Sigmoid colon (tissue), 7 donors: ENCODE results near the gene TIMM10. TPM values are rescaled to one million over a fixed set of nuclear protein-coding genes. Genes with fewer than 3 reads are reported as not detected.

ENCODE experiments used
- DNase-seq: peaks from one replicate; pipeline ENCODE4 v3.0.0-alpha.2; 2019
- H3K27ac ChIP-seq, 4 donors: fragments of 200-600 bp; sonication (generic); one replicate each; pipeline ENCODE4 v1.5.1; 2016 to 2019; ENCODE audit warnings: mild to moderate bottlenecking in 1 of 4
- H3K27me3 ChIP-seq, 3 donors: fragments of 200-600 bp; sonication (generic); one replicate each; pipeline ENCODE4 v1.5.1; 2019; ENCODE audit warnings: mild to moderate bottlenecking in 1 of 3
- H3K36me3 ChIP-seq, 4 donors: fragments of 200-600 bp; sonication (generic); one replicate each; pipeline ENCODE4 v1.5.1; 2016 to 2019
- H3K4me1 ChIP-seq, 4 donors: fragments of 200-600 bp; sonication (generic); one replicate each; pipeline ENCODE4 v1.5.1; 2017 to 2019
- H3K4me3 ChIP-seq, 4 donors: fragments of 200-600 bp; sonication (generic); one replicate each; pipeline ENCODE4 v1.5.1; 2017 to 2019; ENCODE audit warnings: mild to moderate bottlenecking in 2 of 4, moderate library complexity in 1 of 4
- H3K9me3 ChIP-seq, 4 donors: fragments of 200-600 bp in 3 of 4; sonication (generic) in 3 of 4; one replicate each; pipeline versions ENCODE4 v1.5.1 to v1.6.1; 2013 to 2019
- CTCF ChIP-seq, 4 experiments: fragments of 450-650 bp in 3 of 4; fragments of 200-600 bp in 1 of 4; IDR thresholded peaks; one replicate each; pipeline ENCODE4 v1.5.1; 2016 to 2019; ENCODE audit warnings: antibody characterized with exemption in 4 of 4, mild to moderate bottlenecking in 3 of 4, moderate library complexity in 2 of 4
- EP300 ChIP-seq, 4 donors: sonication (generic); formaldehyde crosslinking; IDR thresholded peaks; one replicate each; pipeline ENCODE4 v1.6.1; 2017; ENCODE audit warnings: antibody characterized with exemption in 4 of 4
- POLR2A ChIP-seq, 2 donors: fragments of 450-650 bp; IDR thresholded peaks; one replicate each; pipeline ENCODE4 v1.6.1; 2016; ENCODE audit warnings: antibody characterized with exemption in 2 of 2, mild to moderate bottlenecking in 2 of 2, moderate library complexity in 2 of 2
- POLR2AphosphoS5 ChIP-seq, 4 donors: sonication (generic); formaldehyde crosslinking; IDR thresholded peaks; one replicate each; pipeline ENCODE4 v1.6.1; 2017; ENCODE audit warnings: antibody characterized with exemption in 4 of 4
- WGBS, 2 donors: extraction: QIAGEN DNeasy Blood & Tissue Kit; methylation state at CpG; one replicate each; pipeline ENCODE4 v1.1.7; 2013; 5-methylcytosine and 5-hydroxymethylcytosine counted together
- intact Hi-C: fragments of 100-400 bp; cut with DNase I; formaldehyde crosslinking; loops from one replicate; pipeline ENCODE4 v1.15.1; 2023
- polyA plus RNA-seq, 3 donors: library from polyadenylated mRNA; stranded (reverse); fragments of 200-250 nt; gene quantifications; one replicate each; pipeline ENCODE4 v1.2.3, GENCODE V29; 2013
- small RNA-seq, 3 donors: library from RNA; depleted of rRNA; stranded (forward); fragments of <200 nt; gene quantifications; one replicate each; pipeline ENCODE3, GENCODE V24; 2016
- total RNA-seq, 4 donors: library from RNA; depleted of rRNA; stranded (reverse); fragments of >200 nt; gene quantifications; one replicate each; pipeline ENCODE4 v1.1.0, GENCODE V29; 2016
- donor health status: healthy with polysubstance abuse.
- donor health status: Bipolar disorder and iron deficiency.
- donor health status: healthy.

The TIMM10 gene
- total and polyA plus RNA-seq, 7 donors = 22.4 to 62.9 (median 48.0) TPM

GRCh38 chr11:57479911-57480310, 50.6 kb downstream of the TIMM10 start:
- DNase-seq = no peak
- H3K27ac ChIP-seq = no peak overlapping the region
- TF ChIP-seq CTCF (IDR thresholded peaks at IDR 0.05) (no peak), POLR2A (IDR thresholded peaks at IDR 0.05) (no peak), EP300 (IDR thresholded peaks at IDR 0.05) (no peak)
- H3K27me3 ChIP-seq = peaks cover 15 to 50% (median 30%) of the 10 kb centered on the region in 3 donors
- H3K36me3 ChIP-seq = peaks cover 3 to 15% (median 7%) of the 10 kb centered on the region in 4 donors
- no peaks in the 10 kb centered on the region for H3K9me3 ChIP-seq
- 26 to 48% methylated on average over 4 of the region's 4 CpGs for WGBS, 2 donors
- intact Hi-C loops = no loop called here
- H3K4me3 ChIP-seq = no peak overlapping the region
- peaks cover 0 to 31% (median 25%) of the 10 kb centered on the region in 4 donors for H3K4me1 ChIP-seq

- peaks cover 15 to 50% (median 30%) of the 10 kb centered on the region in 3 donors for H3K27me3 ChIP-seq
- H3K36me3 ChIP-seq = peaks cover 0 to 7% (median under 1%) of the 10 kb centered on the region in 4 donors
- H3K9me3 ChIP-seq = no peaks in the 10 kb centered on the region
- no peak for DNase-seq
- H3K27ac ChIP-seq = no peak overlapping the region
- TF ChIP-seq CTCF (IDR thresholded peaks at IDR 0.05) (no peak), POLR2AphosphoS5 (IDR thresholded peaks at IDR 0.05) (no peak), POLR2A (IDR thresholded peaks at IDR 0.05) (no peak), EP300 (IDR thresholded peaks at IDR 0.05) (no peak)
- H3K4me3 ChIP-seq = no peak overlapping the region
- intact Hi-C loops = no loop called here
- 62 to 72% methylated on average over 11 of the region's 11 CpGs for WGBS, 2 donors
- peaks cover 0 to 31% (median 25%) of the 10 kb centered on the region in 4 donors for H3K4me1 ChIP-seq
Observed at GRCh38 chr11:57479021-57479663, 51.4 kb downstream of the TIMM10 start.

Small RNAs within 50 kb of the gene (small RNA-seq; reads per million reads assigned to genes)
- 0 reads per million in 3 donors for gene RN7SL605P

Other genes with a start within 250 kb of the TIMM10 start
- 10 to 100 TPM; 26.4 to 51.2 (median 37.8) TPM for gene TNKS1BP1, start 205.8 kb downstream of the TIMM10 start, total RNA-seq
- gene TNKS1BP1, start 205.8 kb downstream of the TIMM10 start, polyA plus RNA-seq = 100 to 1,000 TPM in 1 of 3 donors, 10 to 100 TPM in 2; 43.8 to 133 (median 68.4) TPM
- gene SSRP1, start 194.9 kb downstream of the TIMM10 start, total RNA-seq = 10 to 100 TPM; 51.4 to 61.1 (median 56.5) TPM
- gene SSRP1, start 194.9 kb downstream of the TIMM10 start, polyA plus RNA-seq = 10 to 100 TPM; 30.5 to 91.3 (median 39.6) TPM
- under 1 TPM in 1 of 4 donors, not detected in 3; 0.36 TPM for gene P2RX3, start 192.4 kb downstream of the TIMM10 start, total RNA-seq
- under 1 TPM in 1 of 3 donors, not detected in 2; 0.07 TPM for gene P2RX3, start 192.4 kb downstream of the TIMM10 start, polyA plus RNA-seq
- gene PRG3, start 149.6 kb downstream of the TIMM10 start, total RNA-seq = not detected
- gene PRG3, start 149.6 kb downstream of the TIMM10 start, polyA plus RNA-seq = not detected
- gene PRG2, start 140.1 kb downstream of the TIMM10 start, total RNA-seq = not detected
- not detected for gene PRG2, start 140.1 kb downstream of the TIMM10 start, polyA plus RNA-seq
- 10 to 100 TPM; 25.2 to 43.9 (median 31.9) TPM for gene SLC43A3, start 103.6 kb downstream of the TIMM10 start, total RNA-seq
- gene SLC43A3, start 103.6 kb downstream of the TIMM10 start, polyA plus RNA-seq = 10 to 100 TPM; 11.3 to 16.9 (median 12.6) TPM
- under 1 TPM in 2 of 4 donors, not detected in 2; 0.41 to 0.66 TPM for gene RTN4RL2, start 70.2 kb downstream of the TIMM10 start, total RNA-seq
- gene RTN4RL2, start 70.2 kb downstream of the TIMM10 start, polyA plus RNA-seq = under 1 TPM in 2 of 3 donors, not detected in 1; 0.60 to 0.63 TPM
- gene SLC43A1, start 15.1 kb downstream of the TIMM10 start, total RNA-seq = 10 to 100 TPM; 19.1 to 32.4 (median 27.4) TPM
- gene SLC43A1, start 15.1 kb downstream of the TIMM10 start, polyA plus RNA-seq = 10 to 100 TPM in 1 of 3 donors, 1 to 10 TPM in 1, under 1 TPM in 1; 0.92 to 14.3 (median 5.4) TPM
- gene SMTNL1, start 6.8 kb upstream of the TIMM10 start, total RNA-seq = not detected
- gene SMTNL1, start 6.8 kb upstream of the TIMM10 start, polyA plus RNA-seq = not detected
- gene UBE2L6, start 36.9 kb upstream of the TIMM10 start, total RNA-seq = 10 to 100 TPM; 26.5 to 37.8 (median 32.5) TPM
- 100 to 1,000 TPM in 1 of 3 donors, 10 to 100 TPM in 2; 42.6 to 106 (median 62.9) TPM for gene UBE2L6, start 36.9 kb upstream of the TIMM10 start, polyA plus RNA-seq
- 100 to 1,000 TPM; 214 to 397 (median 295) TPM for gene SERPING1, start 66.9 kb upstream of the TIMM10 start, total RNA-seq
- gene SERPING1, start 66.9 kb upstream of the TIMM10 start, polyA plus RNA-seq = 100 to 1,000 TPM in 1 of 3 donors, 10 to 100 TPM in 2; 24.5 to 147 (median 49.9) TPM
- gene YPEL4, start 119.2 kb upstream of the TIMM10 start, total RNA-seq = 1 to 10 TPM; 1.5 to 4.4 (median 2.8) TPM
- gene YPEL4, start 119.2 kb upstream of the TIMM10 start, polyA plus RNA-seq = 1 to 10 TPM; 1.2 to 3.0 (median 1.4) TPM
- gene CLP1, start 127.0 kb upstream of the TIMM10 start, total RNA-seq = 10 to 100 TPM in 3 of 4 donors, 1 to 10 TPM in 1; 3.9 to 23.2 (median 13.7) TPM
- 10 to 100 TPM; 12.4 to 16.0 (median 13.2) TPM for gene CLP1, start 127.0 kb upstream of the TIMM10 start, polyA plus RNA-seq
- gene ZDHHC5, start 137.4 kb upstream of the TIMM10 start, total RNA-seq = 10 to 100 TPM; 25.3 to 34.3 (median 28.1) TPM
- gene ZDHHC5, start 137.4 kb upstream of the TIMM10 start, polyA plus RNA-seq = 10 to 100 TPM; 13.6 to 42.5 (median 13.8) TPM
- 10 to 100 TPM in 3 of 4 donors, 1 to 10 TPM in 1; 8.3 to 14.9 (median 12.8) TPM for gene MED19, start 181.5 kb upstream of the TIMM10 start, total RNA-seq
- 10 to 100 TPM; 14.4 to 18.5 (median 16.3) TPM for gene MED19, start 181.5 kb upstream of the TIMM10 start, polyA plus RNA-seq
- 10 to 100 TPM; 29.1 to 47.8 (median 40.7) TPM for gene TMX2, start 181.8 kb upstream of the TIMM10 start, total RNA-seq
- 100 to 1,000 TPM in 1 of 3 donors, 10 to 100 TPM in 2; 25.2 to 136 (median 26.8) TPM for gene TMX2, start 181.8 kb upstream of the TIMM10 start, polyA plus RNA-seq
- 100 to 1,000 TPM; 130 to 188 (median 132) TPM for gene SELENOH, start 210.7 kb upstream of the TIMM10 start, total RNA-seq
- gene SELENOH, start 210.7 kb upstream of the TIMM10 start, polyA plus RNA-seq = 100 to 1,000 TPM; 149 to 180 (median 156) TPM
- not detected for gene BTBD18, start 221.1 kb upstream of the TIMM10 start, total RNA-seq
- gene BTBD18, start 221.1 kb upstream of the TIMM10 start, polyA plus RNA-seq = under 1 TPM in 1 of 3 donors, not detected in 2; 0.03 TPM
- gene CTNND1, start 231.0 kb upstream of the TIMM10 start, total RNA-seq = 100 to 1,000 TPM in 1 of 4 donors, 10 to 100 TPM in 3; 66.0 to 102 (median 86.9) TPM
- 100 to 1,000 TPM in 1 of 3 donors, 10 to 100 TPM in 2; 84.7 to 132 (median 99.9) TPM for gene CTNND1, start 231.0 kb upstream of the TIMM10 start, polyA plus RNA-seq